GM23338 (cell line): ENCODE measurements around the gene MID1. TPM values are rescaled to one million over a fixed set of nuclear protein-coding genes. Genes with fewer than 3 reads are reported as not detected.

Source experiments
- ATAC-seq: fragments of 200-7000 bp; cut with Tn5 transposase; 3 replicates; pipeline ENCODE4 v1.9.1; 2020
- DNase-seq: peaks from one replicate; pipeline ENCODE4 v3.0.0-alpha.2; 2015; ENCODE audit warnings: low spot score
- H2AFZ ChIP-seq: fragments of 200-600 bp; sonication (generic); 2 replicates; pipeline ENCODE4 v1.8.0; 2016; ENCODE audit warnings: antibody characterized with exemption, mild to moderate bottlenecking, moderate library complexity
- H3F3A ChIP-seq: fragments of 200-600 bp; sonication (generic); replicated peaks from 2 replicates; pipeline ENCODE4 v1.8.0; 2017; ENCODE audit warnings: antibody characterized with exemption, mixed run types, low read depth
- H3K27ac ChIP-seq: fragments of 200-600 bp; sonication (generic); 2 replicates; pipeline ENCODE4 v1.6.1; 2016; ENCODE audit warnings: low read depth
- H3K27me3 ChIP-seq: fragments of 200-600 bp; sonication (generic); 2 replicates; pipeline ENCODE4 v1.8.0; 2016; ENCODE audit warnings: mild to moderate bottlenecking, mixed run types, moderate library complexity; ENCODE audit not compliant: insufficient read depth
- H3K36me3 ChIP-seq: fragments of 200-600 bp; sonication (generic); 2 replicates; pipeline ENCODE4 v1.8.0; 2016; ENCODE audit warnings: mild to moderate bottlenecking; ENCODE audit not compliant: insufficient read depth
- H3K4me1 ChIP-seq: fragments of 200-600 bp; sonication (generic); 2 replicates; pipeline ENCODE4 v1.8.0; 2016; ENCODE audit warnings: mild to moderate bottlenecking, moderate library complexity; ENCODE audit not compliant: insufficient read depth
- H3K4me2 ChIP-seq: fragments of 200-600 bp; sonication (generic); 2 replicates; pipeline ENCODE4 v1.7.1; 2017; ENCODE audit warnings: mixed run types
- H3K4me3 ChIP-seq: fragments of 200-600 bp; sonication (generic); 2 replicates; pipeline ENCODE4 v1.6.1; 2016; ENCODE audit warnings: mixed run types
- H3K79me2 ChIP-seq: fragments of 200-600 bp; sonication (generic); replicated peaks from 2 replicates; pipeline ENCODE4 v1.8.0; 2017; ENCODE audit warnings: mild to moderate bottlenecking; ENCODE audit not compliant: insufficient read depth
- H3K9me2 ChIP-seq: fragments of 200-600 bp; sonication (generic); 2 replicates; pipeline ENCODE4 v1.8.0; 2017; ENCODE audit not compliant: insufficient read depth
- H4K20me1 ChIP-seq: fragments of 200-600 bp; sonication (generic); replicated peaks from 2 replicates; pipeline ENCODE4 v1.8.0; 2017; ENCODE audit warnings: mild to moderate bottlenecking; ENCODE audit not compliant: insufficient read depth
- H3K27ac Mint-ChIP-seq: 2 replicates; pipeline ENCODE4 v1.8.0; 2020; ENCODE audit warnings: inconsistent platforms, mild to moderate bottlenecking, moderate library complexity, mixed read lengths
- H3K27me3 Mint-ChIP-seq: 3 replicates; pipeline ENCODE4 v1.8.0; 2022; ENCODE audit warnings: low read depth, mild to moderate bottlenecking, moderate library complexity, mixed read lengths, inconsistent platforms; ENCODE audit not compliant: insufficient read depth, poor library complexity
- H3K36me3 Mint-ChIP-seq: 3 replicates; pipeline ENCODE4 v1.8.0; 2021; ENCODE audit warnings: low read depth, mild to moderate bottlenecking, inconsistent platforms, moderate library complexity, mixed read lengths
- H3K4me1 Mint-ChIP-seq: 3 replicates; pipeline ENCODE4 v1.8.0; 2020; ENCODE audit warnings: mild to moderate bottlenecking, inconsistent platforms, mixed read lengths
- H3K4me3 Mint-ChIP-seq: 3 replicates; pipeline ENCODE4 v1.8.0; 2021; ENCODE audit warnings: moderate library complexity, mild to moderate bottlenecking, inconsistent platforms, mixed read lengths
- H3K9me3 Mint-ChIP-seq: 3 replicates; pipeline ENCODE4 v1.8.0; 2020; ENCODE audit warnings: moderate library complexity, mild to moderate bottlenecking, inconsistent platforms, mixed read lengths
- CREB1 ChIP-seq: fragments of 250-450 bp; sonication (Bioruptor Pico); IDR thresholded peaks from 2 replicates; pipeline ENCODE4 v1.5.0; 2020; ENCODE audit warnings: low read depth, mild to moderate bottlenecking, moderate library complexity
- EZH2 ChIP-seq: fragments of 200-600 bp; sonication (generic); IDR thresholded peaks from one replicate; pipeline ENCODE4 v1.8.0; 2017; ENCODE audit warnings: antibody characterized with exemption, mild to moderate bottlenecking, low read depth; ENCODE audit not compliant: unreplicated experiment
- JUNB ChIP-seq: IDR thresholded peaks from one replicate; pipeline ENCODE4 v1.6.1; 2016; ENCODE audit warnings: antibody characterized with exemption; ENCODE audit not compliant: unreplicated experiment
- NANOG ChIP-seq: IDR thresholded peaks from 2 replicates; pipeline ENCODE4 v1.6.1; 2016; ENCODE audit warnings: antibody characterized with exemption, borderline replicate concordance
- STAT1 ChIP-seq: IDR thresholded peaks from one replicate; pipeline ENCODE4 v1.6.1; 2016; ENCODE audit warnings: antibody characterized with exemption; ENCODE audit not compliant: unreplicated experiment
- ZNF114 ChIP-seq: fragments of 250-450 bp; sonication (Bioruptor Pico); IDR thresholded peaks from 2 replicates; pipeline ENCODE4 v1.5.0; 2020; ENCODE audit warnings: mild to moderate bottlenecking, moderate library complexity
- polyA plus RNA-seq: library from polyadenylated mRNA; unstranded; fragments of >200 nt; fragmentation: Nextera tagmentation; extraction: Ambion mirVana; gene quantifications from 2 replicates; pipeline ENCODE4 v1.2.1, GENCODE V29; 2016
- total RNA-seq: library from RNA; depleted of rRNA; stranded (reverse); fragments of >200 nt; shearing (Covaris generic); gene quantifications from 2 replicates; pipeline ENCODE4 v1.2.3, GENCODE V29; 2014
- TF ChIP-seq, protein P1 (sequence below): fragments of 250-450 bp; sonication (Bioruptor Pico); IDR thresholded peaks from 2 replicates; pipeline ENCODE4 v1.5.0; 2020; ENCODE audit warnings: mild to moderate bottlenecking, moderate library complexity
- TF ChIP-seq, protein P2 (sequence below): IDR thresholded peaks from 2 replicates; pipeline ENCODE4 v1.6.1; 2016; ENCODE audit warnings: antibody characterized with exemption
- TF ChIP-seq, protein P3 (sequence below): IDR thresholded peaks from one replicate; pipeline ENCODE4 v1.6.1; 2018; ENCODE audit warnings: antibody characterized with exemption; ENCODE audit not compliant: unreplicated experiment

The MID1 gene
- total and polyA plus RNA-seq, 2 experiments from 2014 or later, result 27.2 to 39.3 TPM

DNA sequence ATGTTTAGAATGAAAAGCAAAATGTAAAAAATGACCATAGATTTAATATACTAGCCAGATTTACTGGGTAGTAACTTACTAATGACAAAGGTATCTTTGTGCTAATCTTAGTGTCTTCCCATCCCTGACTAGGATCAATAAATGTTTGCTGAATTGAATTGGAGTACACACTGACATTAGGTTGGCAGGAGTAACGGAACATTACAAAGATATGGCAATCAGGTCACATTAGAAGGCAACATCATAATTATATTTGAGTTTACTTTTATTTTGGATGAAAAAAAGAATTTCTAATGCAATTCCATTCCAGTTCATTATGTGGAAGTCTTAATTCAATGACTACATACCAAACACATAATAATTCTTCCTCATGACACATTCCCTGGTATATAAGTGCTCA lies 77.8 kb downstream of the MID1 start (continued):
- TF ChIP-seq, protein P1, sequence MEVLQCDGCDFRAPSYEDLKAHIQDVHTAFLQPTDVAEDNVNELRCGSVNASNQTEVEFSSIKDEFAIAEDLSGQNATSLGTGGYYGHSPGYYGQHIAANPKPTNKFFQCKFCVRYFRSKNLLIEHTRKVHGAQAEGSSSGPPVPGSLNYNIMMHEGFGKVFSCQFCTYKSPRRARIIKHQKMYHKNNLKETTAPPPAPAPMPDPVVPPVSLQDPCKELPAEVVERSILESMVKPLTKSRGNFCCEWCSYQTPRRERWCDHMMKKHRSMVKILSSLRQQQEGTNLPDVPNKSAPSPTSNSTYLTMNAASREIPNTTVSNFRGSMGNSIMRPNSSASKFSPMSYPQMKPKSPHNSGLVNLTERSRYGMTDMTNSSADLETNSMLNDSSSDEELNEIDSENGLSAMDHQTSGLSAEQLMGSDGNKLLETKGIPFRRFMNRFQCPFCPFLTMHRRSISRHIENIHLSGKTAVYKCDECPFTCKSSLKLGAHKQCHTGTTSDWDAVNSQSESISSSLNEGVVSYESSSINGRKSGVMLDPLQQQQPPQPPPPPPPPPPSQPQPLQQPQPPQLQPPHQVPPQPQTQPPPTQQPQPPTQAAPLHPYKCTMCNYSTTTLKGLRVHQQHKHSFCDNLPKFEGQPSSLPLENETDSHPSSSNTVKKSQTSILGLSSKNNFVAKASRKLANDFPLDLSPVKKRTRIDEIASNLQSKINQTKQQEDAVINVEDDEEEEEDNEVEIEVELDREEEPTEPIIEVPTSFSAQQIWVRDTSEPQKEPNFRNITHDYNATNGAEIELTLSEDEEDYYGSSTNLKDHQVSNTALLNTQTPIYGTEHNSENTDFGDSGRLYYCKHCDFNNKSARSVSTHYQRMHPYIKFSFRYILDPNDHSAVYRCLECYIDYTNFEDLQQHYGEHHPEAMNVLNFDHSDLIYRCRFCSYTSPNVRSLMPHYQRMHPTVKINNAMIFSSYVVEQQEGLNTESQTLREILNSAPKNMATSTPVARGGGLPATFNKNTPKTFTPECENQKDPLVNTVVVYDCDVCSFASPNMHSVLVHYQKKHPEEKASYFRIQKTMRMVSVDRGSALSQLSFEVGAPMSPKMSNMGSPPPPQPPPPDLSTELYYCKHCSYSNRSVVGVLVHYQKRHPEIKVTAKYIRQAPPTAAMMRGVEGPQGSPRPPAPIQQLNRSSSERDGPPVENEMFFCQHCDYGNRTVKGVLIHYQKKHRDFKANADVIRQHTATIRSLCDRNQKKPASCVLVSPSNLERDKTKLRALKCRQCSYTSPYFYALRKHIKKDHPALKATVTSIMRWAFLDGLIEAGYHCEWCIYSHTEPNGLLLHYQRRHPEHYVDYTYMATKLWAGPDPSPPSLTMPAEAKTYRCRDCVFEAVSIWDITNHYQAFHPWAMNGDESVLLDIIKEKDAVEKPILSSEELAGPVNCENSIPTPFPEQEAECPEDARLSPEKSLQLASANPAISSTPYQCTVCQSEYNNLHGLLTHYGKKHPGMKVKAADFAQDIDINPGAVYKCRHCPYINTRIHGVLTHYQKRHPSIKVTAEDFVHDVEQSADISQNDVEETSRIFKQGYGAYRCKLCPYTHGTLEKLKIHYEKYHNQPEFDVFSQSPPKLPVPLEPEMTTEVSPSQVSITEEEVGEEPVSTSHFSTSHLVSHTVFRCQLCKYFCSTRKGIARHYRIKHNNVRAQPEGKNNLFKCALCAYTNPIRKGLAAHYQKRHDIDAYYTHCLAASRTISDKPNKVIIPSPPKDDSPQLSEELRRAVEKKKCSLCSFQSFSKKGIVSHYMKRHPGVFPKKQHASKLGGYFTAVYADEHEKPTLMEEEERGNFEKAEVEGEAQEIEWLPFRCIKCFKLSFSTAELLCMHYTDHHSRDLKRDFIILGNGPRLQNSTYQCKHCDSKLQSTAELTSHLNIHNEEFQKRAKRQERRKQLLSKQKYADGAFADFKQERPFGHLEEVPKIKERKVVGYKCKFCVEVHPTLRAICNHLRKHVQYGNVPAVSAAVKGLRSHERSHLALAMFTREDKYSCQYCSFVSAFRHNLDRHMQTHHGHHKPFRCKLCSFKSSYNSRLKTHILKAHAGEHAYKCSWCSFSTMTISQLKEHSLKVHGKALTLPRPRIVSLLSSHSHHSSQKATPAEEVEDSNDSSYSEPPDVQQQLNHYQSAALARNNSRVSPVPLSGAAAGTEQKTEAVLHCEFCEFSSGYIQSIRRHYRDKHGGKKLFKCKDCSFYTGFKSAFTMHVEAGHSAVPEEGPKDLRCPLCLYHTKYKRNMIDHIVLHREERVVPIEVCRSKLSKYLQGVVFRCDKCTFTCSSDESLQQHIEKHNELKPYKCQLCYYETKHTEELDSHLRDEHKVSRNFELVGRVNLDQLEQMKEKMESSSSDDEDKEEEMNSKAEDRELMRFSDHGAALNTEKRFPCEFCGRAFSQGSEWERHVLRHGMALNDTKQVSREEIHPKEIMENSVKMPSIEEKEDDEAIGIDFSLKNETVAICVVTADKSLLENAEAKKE (CRISPR knock-in tag), result no peak
- TF ChIP-seq JUNB (no peak), NANOG (no peak), EZH2 (no peak), ZNF114 (CRISPR knock-in tag) (no peak)
- TF ChIP-seq, protein P2, sequence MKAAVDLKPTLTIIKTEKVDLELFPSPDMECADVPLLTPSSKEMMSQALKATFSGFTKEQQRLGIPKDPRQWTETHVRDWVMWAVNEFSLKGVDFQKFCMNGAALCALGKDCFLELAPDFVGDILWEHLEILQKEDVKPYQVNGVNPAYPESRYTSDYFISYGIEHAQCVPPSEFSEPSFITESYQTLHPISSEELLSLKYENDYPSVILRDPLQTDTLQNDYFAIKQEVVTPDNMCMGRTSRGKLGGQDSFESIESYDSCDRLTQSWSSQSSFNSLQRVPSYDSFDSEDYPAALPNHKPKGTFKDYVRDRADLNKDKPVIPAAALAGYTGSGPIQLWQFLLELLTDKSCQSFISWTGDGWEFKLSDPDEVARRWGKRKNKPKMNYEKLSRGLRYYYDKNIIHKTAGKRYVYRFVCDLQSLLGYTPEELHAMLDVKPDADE, result no peak

DNA sequence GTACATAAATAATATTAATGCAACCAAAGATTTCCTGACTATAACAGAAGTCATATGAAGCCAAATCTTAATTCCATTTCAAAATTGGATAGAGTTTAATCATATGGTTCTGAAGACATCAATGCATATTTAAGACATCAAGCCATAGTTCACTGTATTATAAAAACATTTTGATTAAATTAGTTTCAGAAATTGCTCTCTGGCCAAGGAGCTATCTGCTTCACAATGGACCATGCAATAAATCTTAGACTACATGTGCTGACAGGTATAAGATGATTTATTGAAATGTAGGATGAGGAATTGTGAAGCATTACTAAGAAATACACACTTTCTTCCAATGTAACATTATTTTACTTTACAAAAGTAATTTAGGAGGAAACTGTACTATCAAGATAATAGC lies 81.6 kb downstream of the MID1 start:
- H3K27ac Mint-ChIP-seq, result no peak overlapping the region
- TF ChIP-seq, protein P2, result no peak
- TF ChIP-seq STAT1 (no peak), ZNF114 (CRISPR knock-in tag) (no peak), CREB1 (CRISPR knock-in tag) (no peak)
- TF ChIP-seq, protein P3, sequence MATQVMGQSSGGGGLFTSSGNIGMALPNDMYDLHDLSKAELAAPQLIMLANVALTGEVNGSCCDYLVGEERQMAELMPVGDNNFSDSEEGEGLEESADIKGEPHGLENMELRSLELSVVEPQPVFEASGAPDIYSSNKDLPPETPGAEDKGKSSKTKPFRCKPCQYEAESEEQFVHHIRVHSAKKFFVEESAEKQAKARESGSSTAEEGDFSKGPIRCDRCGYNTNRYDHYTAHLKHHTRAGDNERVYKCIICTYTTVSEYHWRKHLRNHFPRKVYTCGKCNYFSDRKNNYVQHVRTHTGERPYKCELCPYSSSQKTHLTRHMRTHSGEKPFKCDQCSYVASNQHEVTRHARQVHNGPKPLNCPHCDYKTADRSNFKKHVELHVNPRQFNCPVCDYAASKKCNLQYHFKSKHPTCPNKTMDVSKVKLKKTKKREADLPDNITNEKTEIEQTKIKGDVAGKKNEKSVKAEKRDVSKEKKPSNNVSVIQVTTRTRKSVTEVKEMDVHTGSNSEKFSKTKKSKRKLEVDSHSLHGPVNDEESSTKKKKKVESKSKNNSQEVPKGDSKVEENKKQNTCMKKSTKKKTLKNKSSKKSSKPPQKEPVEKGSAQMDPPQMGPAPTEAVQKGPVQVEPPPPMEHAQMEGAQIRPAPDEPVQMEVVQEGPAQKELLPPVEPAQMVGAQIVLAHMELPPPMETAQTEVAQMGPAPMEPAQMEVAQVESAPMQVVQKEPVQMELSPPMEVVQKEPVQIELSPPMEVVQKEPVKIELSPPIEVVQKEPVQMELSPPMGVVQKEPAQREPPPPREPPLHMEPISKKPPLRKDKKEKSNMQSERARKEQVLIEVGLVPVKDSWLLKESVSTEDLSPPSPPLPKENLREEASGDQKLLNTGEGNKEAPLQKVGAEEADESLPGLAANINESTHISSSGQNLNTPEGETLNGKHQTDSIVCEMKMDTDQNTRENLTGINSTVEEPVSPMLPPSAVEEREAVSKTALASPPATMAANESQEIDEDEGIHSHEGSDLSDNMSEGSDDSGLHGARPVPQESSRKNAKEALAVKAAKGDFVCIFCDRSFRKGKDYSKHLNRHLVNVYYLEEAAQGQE, result no peak

More for the DNA sequence above, 81.6 kb downstream of the MID1 start:
- DNase-seq, result no peak
- H3K9me3 Mint-ChIP-seq, result no peaks in the 10 kb centered on the region
- H3K4me2 ChIP-seq, result no peak overlapping the region
- H3K27ac ChIP-seq, result no peak overlapping the region; the same call in 1 of the 2 replicates
- no peak overlapping the region for H3K4me3 Mint-ChIP-seq
- no peaks in the 10 kb centered on the region for H3F3A ChIP-seq
- no peak overlapping the region for H3K4me3 ChIP-seq
- peaks cover 65% of the 10 kb centered on the region for H3K79me2 ChIP-seq
- no peaks in the 10 kb centered on the region for H3K27me3 ChIP-seq
- peaks cover 42% of the 10 kb centered on the region for H3K4me1 ChIP-seq
- peaks cover 35% of the 10 kb centered on the region for H3K4me1 Mint-ChIP-seq
- H3K9me2 ChIP-seq, result no peaks in the 10 kb centered on the region
- H3K27me3 Mint-ChIP-seq, result no peaks in the 10 kb centered on the region
- H3K36me3 Mint-ChIP-seq, result no peaks in the 10 kb centered on the region
- no peaks in the 10 kb centered on the region for H3K36me3 ChIP-seq
- no peak overlapping the region for H2AFZ ChIP-seq
- no peak for ATAC-seq
- H4K20me1 ChIP-seq, result no peaks in the 10 kb centered on the region
